ENCODE data around the gene MCM7. TPM values are rescaled to one million over a fixed set of nuclear protein-coding genes. Genes with fewer than 3 reads are reported as not detected.

Gene MCM7
- total and polyA plus RNA-seq, 2 of the 13 experiments (the other 11 are each of a cell fraction or from before 2014, with no cell fraction given) = 84.5 to 214 TPM

DNA sequence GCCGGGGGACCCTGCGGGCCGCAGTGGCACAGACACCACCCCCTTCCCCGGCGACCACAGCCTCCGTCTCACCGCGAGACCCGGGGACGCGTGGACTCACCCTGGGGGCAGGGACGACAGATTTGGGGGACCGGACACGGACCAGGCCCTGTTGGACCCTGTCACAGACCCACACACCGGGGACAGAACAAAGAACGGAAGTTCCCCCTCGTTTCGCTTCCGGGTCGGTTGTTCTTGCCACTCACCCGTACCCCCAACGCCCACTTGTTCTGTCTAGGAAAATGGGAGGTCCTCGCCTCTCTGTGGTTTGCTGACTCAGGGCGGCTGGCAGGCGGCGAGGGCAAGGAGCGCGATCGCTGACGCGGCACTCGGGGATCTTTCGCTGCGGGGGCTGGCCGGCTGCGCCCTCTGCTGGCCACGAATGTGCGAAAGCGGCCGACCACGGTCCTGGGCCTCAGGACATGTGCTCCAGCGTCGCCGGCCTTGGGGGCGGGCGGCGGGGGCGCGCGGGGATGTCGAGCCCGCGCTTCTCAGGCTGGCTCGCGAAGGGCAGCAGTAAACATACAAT, 19.6 kb downstream of the MCM7 start, which contains the start of gene ZNF3 (continued):
- TF ChIP-seq, protein P1, sequence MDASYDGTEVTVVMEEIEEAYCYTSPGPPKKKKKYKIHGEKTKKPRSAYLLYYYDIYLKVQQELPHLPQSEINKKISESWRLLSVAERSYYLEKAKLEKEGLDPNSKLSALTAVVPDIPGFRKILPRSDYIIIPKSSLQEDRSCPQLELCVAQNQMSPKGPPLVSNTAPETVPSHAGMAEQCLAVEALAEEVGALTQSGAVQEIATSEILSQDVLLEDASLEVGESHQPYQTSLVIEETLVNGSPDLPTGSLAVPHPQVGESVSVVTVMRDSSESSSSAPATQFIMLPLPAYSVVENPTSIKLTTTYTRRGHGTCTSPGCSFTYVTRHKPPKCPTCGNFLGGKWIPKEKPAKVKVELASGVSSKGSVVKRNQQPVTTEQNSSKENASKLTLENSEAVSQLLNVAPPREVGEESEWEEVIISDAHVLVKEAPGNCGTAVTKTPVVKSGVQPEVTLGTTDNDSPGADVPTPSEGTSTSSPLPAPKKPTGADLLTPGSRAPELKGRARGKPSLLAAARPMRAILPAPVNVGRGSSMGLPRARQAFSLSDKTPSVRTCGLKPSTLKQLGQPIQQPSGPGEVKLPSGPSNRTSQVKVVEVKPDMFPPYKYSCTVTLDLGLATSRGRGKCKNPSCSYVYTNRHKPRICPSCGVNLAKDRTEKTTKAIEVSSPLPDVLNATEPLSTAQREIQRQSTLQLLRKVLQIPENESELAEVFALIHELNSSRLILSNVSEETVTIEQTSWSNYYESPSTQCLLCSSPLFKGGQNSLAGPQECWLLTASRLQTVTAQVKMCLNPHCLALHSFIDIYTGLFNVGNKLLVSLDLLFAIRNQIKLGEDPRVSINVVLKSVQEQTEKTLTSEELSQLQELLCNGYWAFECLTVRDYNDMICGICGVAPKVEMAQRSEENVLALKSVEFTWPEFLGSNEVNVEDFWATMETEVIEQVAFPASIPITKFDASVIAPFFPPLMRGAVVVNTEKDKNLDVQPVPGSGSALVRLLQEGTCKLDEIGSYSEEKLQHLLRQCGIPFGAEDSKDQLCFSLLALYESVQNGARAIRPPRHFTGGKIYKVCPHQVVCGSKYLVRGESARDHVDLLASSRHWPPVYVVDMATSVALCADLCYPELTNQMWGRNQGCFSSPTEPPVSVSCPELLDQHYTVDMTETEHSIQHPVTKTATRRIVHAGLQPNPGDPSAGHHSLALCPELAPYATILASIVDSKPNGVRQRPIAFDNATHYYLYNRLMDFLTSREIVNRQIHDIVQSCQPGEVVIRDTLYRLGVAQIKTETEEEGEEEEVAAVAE (CRISPR knock-in tag; IDR thresholded peaks at IDR 0.05; ENCODE audit: borderline replicate concordance) = peak; percentile 66
- no peak for TF ChIP-seq ZFP36 (IDR thresholded peaks at IDR 0.05; ENCODE audit: borderline replicate concordance, low read depth, low read length, partially characterized antibody)
- peak; percentile 96 for TF ChIP-seq TOPORS (CRISPR knock-in tag; IDR thresholded peaks at IDR 0.05)
- TF ChIP-seq PHB2 (IDR thresholded peaks at IDR 0.05; ENCODE audit: partially characterized antibody) = no peak
- no peak for TF ChIP-seq PLRG1 (conservative IDR thresholded peaks at IDR 0.05)
- TF ChIP-seq, protein P2, sequence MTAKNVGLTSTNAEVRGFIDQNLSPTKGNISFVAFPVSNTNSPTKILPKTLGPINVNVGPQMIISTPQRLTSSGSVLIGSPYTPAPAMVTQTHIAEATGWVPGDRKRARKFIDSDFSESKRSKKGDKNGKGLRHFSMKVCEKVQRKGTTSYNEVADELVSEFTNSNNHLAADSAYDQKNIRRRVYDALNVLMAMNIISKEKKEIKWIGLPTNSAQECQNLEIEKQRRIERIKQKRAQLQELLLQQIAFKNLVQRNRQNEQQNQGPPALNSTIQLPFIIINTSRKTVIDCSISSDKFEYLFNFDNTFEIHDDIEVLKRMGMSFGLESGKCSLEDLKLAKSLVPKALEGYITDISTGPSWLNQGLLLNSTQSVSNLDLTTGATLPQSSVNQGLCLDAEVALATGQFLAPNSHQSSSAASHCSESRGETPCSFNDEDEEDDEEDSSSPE (CRISPR knock-in tag; IDR thresholded peaks at IDR 0.05) = peak; percentile 91
- TF ChIP-seq, protein P3, sequence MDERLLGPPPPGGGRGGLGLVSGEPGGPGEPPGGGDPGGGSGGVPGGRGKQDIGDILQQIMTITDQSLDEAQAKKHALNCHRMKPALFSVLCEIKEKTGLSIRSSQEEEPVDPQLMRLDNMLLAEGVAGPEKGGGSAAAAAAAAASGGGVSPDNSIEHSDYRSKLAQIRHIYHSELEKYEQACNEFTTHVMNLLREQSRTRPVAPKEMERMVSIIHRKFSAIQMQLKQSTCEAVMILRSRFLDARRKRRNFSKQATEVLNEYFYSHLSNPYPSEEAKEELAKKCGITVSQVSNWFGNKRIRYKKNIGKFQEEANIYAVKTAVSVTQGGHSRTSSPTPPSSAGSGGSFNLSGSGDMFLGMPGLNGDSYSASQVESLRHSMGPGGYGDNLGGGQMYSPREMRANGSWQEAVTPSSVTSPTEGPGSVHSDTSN (CRISPR knock-in tag; IDR thresholded peaks at IDR 0.05) = peak; percentile 79
- peak; percentile 39; the same call in 1 of the 2 replicates for TF ChIP-seq GLI4 (CRISPR knock-in tag; IDR thresholded peaks at IDR 0.05; ENCODE audit: borderline replicate concordance)
- TF ChIP-seq, protein P4, sequence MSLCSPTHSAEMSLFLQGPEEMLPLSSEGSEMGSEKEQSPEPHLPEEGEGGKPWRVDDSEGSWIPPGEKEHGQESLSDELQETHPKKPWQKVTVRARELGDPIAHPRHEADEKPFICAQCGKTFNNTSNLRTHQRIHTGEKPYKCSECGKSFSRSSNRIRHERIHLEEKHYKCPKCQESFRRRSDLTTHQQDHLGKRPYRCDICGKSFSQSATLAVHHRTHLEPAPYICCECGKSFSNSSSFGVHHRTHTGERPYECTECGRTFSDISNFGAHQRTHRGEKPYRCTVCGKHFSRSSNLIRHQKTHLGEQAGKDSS (CRISPR knock-in tag; IDR thresholded peaks at IDR 0.05; ENCODE audit: borderline replicate concordance, low read depth) = peak; percentile 81; the same call in 1 of the 2 replicates
- TF ChIP-seq, protein P5, sequence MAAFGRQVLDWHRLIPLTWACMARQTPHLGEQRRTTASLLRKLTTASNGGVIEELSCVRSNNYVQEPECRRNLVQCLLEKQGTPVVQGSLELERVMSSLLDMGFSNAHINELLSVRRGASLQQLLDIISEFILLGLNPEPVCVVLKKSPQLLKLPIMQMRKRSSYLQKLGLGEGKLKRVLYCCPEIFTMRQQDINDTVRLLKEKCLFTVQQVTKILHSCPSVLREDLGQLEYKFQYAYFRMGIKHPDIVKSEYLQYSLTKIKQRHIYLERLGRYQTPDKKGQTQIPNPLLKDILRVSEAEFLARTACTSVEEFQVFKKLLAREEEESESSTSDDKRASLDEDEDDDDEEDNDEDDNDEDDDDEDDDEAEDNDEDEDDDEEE (CRISPR knock-in tag; IDR thresholded peaks at IDR 0.05) = peak; percentile 86
- no peak for TF ChIP-seq ZNF720 (CRISPR knock-in tag; IDR thresholded peaks at IDR 0.05)
- TF ChIP-seq, protein P6, sequence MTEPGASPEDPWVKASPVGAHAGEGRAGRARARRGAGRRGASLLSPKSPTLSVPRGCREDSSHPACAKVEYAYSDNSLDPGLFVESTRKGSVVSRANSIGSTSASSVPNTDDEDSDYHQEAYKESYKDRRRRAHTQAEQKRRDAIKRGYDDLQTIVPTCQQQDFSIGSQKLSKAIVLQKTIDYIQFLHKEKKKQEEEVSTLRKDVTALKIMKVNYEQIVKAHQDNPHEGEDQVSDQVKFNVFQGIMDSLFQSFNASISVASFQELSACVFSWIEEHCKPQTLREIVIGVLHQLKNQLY (CRISPR knock-in tag; IDR thresholded peaks at IDR 0.05) = peak; percentile 70; the same call in 1 of the 2 replicates
- TF ChIP-seq EED (CRISPR knock-in tag; IDR thresholded peaks at IDR 0.05) = no peak; the same call in 1 of the 2 replicates
- TF ChIP-seq ZNF724P (CRISPR knock-in tag; IDR thresholded peaks at IDR 0.05; ENCODE audit: borderline replicate concordance) = peak; percentile 45; the same call in 1 of the 2 replicates
- peak; percentile 88 for TF ChIP-seq ZNF317 (CRISPR knock-in tag; IDR thresholded peaks at IDR 0.05)
- TF ChIP-seq HDAC6 (IDR thresholded peaks at IDR 0.05; ENCODE audit: low read depth, low read length) = no peak
- TF ChIP-seq ZNF614 (CRISPR knock-in tag; IDR thresholded peaks at IDR 0.05; ENCODE audit: borderline replicate concordance) = peak; percentile 96
- TF ChIP-seq ZBTB8A (CRISPR knock-in tag; IDR thresholded peaks at IDR 0.05; ENCODE audit: borderline replicate concordance, low read depth) = peak; percentile 87; the same call in 1 of the 2 replicates

Data from HepG2 (cell line).